Erythroblast (primary cell): ENCODE measurements around the gene CDC42BPB.

ENCODE experiments used
- DNase-seq, 2 experiments: peaks; one replicate each; lab custom pipeline; 2025; lab: John Stamatoyannopoulos, UW
- GATA1 ChIP-seq: IDR thresholded peaks from 2 replicates; pipeline ENCODE4 v1.6.1; 2011; ENCODE audit warnings: low read depth, mild to moderate bottlenecking, control low read depth, low read length, moderate library complexity
- POLR2A ChIP-seq: IDR thresholded peaks from 2 replicates; pipeline ENCODE4 v1.6.1; 2011; ENCODE audit warnings: mild to moderate bottlenecking, low read length

The CDC42BPB gene

GRCh38 chr14:102949801-102950451, 107.4 kb downstream of the CDC42BPB start:
- TF ChIP-seq POLR2A = no peak
- TF ChIP-seq GATA1 = no peak

GRCh38 chr14:102949062-102949800, 108.1 kb downstream of the CDC42BPB start:
- no peak for TF ChIP-seq GATA1
- no peak for TF ChIP-seq POLR2A
- no peak for DNase-seq

More at GRCh38 chr14:102949801-102950451, 107.4 kb downstream of the CDC42BPB start:
- DNase-seq = no peak

GRCh38 chr14:102948698-102949061, 108.7 kb downstream of the CDC42BPB start:
- DNase-seq = no peak
- TF ChIP-seq POLR2A (no peak), GATA1 (no peak)

- TF ChIP-seq POLR2A = no peak
- no peak for TF ChIP-seq GATA1
- no peak for DNase-seq
Measured at GRCh38 chr14:102947321-102948103, 109.8 kb downstream of the CDC42BPB start.

GRCh38 chr14:102945346-102946130, 111.8 kb downstream of the CDC42BPB start:
- TF ChIP-seq POLR2A (no peak), GATA1 (no peak)
- no peak for DNase-seq

- no peak for DNase-seq
- no peak for TF ChIP-seq POLR2A
- no peak for TF ChIP-seq GATA1
Measured at GRCh38 chr14:102944448-102945330, 112.7 kb downstream of the CDC42BPB start.

- no peak for DNase-seq
- TF ChIP-seq POLR2A = no peak
- no peak for TF ChIP-seq GATA1
Measured at GRCh38 chr14:102943979-102944378, 113.4 kb downstream of the CDC42BPB start.

GRCh38 chr14:102943454-102943853, 113.9 kb downstream of the CDC42BPB start:
- TF ChIP-seq GATA1 = no peak
- TF ChIP-seq POLR2A = no peak
- DNase-seq = no peak

GRCh38 chr14:102942069-102942468, 115.3 kb downstream of the CDC42BPB start:
- TF ChIP-seq POLR2A (no peak), GATA1 (no peak)
- DNase-seq = no peak

GRCh38 chr14:102941419-102942011, 115.8 kb downstream of the CDC42BPB start:
- DNase-seq = no peak
- TF ChIP-seq POLR2A (no peak), GATA1 (no peak)

- TF ChIP-seq GATA1 (no peak), POLR2A (no peak)
- no peak for DNase-seq
Measured at GRCh38 chr14:102940729-102941362, 116.5 kb downstream of the CDC42BPB start.

- DNase-seq = no peak
Measured at GRCh38 chr14:102939820-102940561, 117.4 kb downstream of the CDC42BPB start.

More at GRCh38 chr14:102939820-102940561, 117.4 kb downstream of the CDC42BPB start:
- TF ChIP-seq GATA1 = no peak
- no peak for TF ChIP-seq POLR2A
